K562 (cell line): ENCODE data around the gene KRTAP17-1. TPM values are rescaled to one million over a fixed set of nuclear protein-coding genes. Genes with fewer than 3 reads are reported as not detected.

Experiments used
- ATAC-seq: fragments of 200-7000 bp; cut with Tn5 transposase; 3 replicates; pipeline ENCODE4 v1.9.1; 2020; ENCODE audit warnings: moderate library complexity
- BruUV-seq: library from RNA; stranded (reverse); fragments of 400-500 nt; replicated peaks from 2 replicates; lab custom pipeline; 2021; lab: Mats Ljungman, UMichigan
- CTCF ChIA-PET: fragments of 300-600 bp; formaldehyde crosslinking; extraction: SDS; loops from one replicate; lab custom pipeline; 2021; ENCODE audit warnings: low intra/inter-chr PET ratio; lab: Yijun Ruan, JAX
- POLR2A ChIA-PET: fragments of 300-600, 350-650 bp; sonication (Branson Sonifier 250); formaldehyde crosslinking; extraction: SDS; loops from one replicate; lab custom pipeline; 2021; ENCODE audit warnings: antibody characterized with exemption, inconsistent platforms; lab: Yijun Ruan, JAX
- DNase-seq, 4 experiments: peaks; one replicate each; pipeline versions ENCODE4 v3.0.0 to v3.0.0-alpha.2; 2011 to 2018; ENCODE audit warnings: low spot score in 3 of 4, mixed read lengths in 3 of 4; ENCODE audit errors: extremely low read depth in 1 of 4
- FAIRE-seq: peaks from 2 replicates; lab custom pipeline; 2011; peaks lifted over from hg19 to GRCh38; lab: Jason Lieb, UNC
- H2AFZ ChIP-seq: 2 replicates; pipeline ENCODE4 v1.6.0; 2011; ENCODE audit warnings: low read depth, low read length, control low read depth, inconsistent platforms
- H3K27ac ChIP-seq: fragments of 200-600 bp; 3 replicates; pipeline ENCODE4 v1.8.0; 2011; ENCODE audit warnings: low read depth, mild to moderate bottlenecking, control low read depth, inconsistent platforms, low read length, moderate library complexity, mixed read lengths; ENCODE audit errors: extremely low read depth
- H3K27me3 ChIP-seq, 2 experiments: fragments of 300-600 bp in 1 of 2; 2 replicates in 1 of 2; 3 replicates in 1 of 2; pipeline versions ENCODE4 v1.6.0 to v1.8.0; 2011; ENCODE audit warnings: inconsistent platforms in 2 of 2, low read length in 2 of 2, mild to moderate bottlenecking in 1 of 2, mixed read lengths in 1 of 2, moderate library complexity in 1 of 2; ENCODE audit not compliant: control insufficient read depth in 2 of 2, insufficient read depth in 2 of 2
- H3K36me3 ChIP-seq: fragments of 300-600 bp; 3 replicates; pipeline ENCODE4 v1.8.0; 2011; ENCODE audit warnings: mild to moderate bottlenecking, low read length, inconsistent platforms; ENCODE audit not compliant: control insufficient read depth, insufficient read depth
- H3K4me1 ChIP-seq, 2 experiments: fragments of 200-600 bp in 1 of 2; replicated peaks in 1 of 2; 2 replicates in 1 of 2; 3 replicates in 1 of 2; pipeline versions ENCODE4 v1.5.1 to v1.8.0; 2011; ENCODE audit warnings: inconsistent platforms in 2 of 2, low read length in 2 of 2, mild to moderate bottlenecking in 1 of 2, mixed read lengths in 1 of 2, moderate library complexity in 1 of 2; ENCODE audit not compliant: control insufficient read depth in 2 of 2, insufficient read depth in 2 of 2
- H3K4me2 ChIP-seq: 2 replicates; pipeline ENCODE4 v1.6.1; 2011; ENCODE audit warnings: low read length, control low read depth, inconsistent platforms, mixed read lengths; ENCODE audit not compliant: insufficient read depth
- H3K4me3 ChIP-seq: fragments of 200-600 bp; sonication (generic), shearing (Covaris generic); 2 replicates; pipeline ENCODE4 v1.5.1; 2016; ENCODE audit warnings: control low read depth, inconsistent platforms
- H3K79me2 ChIP-seq: fragments of 200-600 bp; 3 replicates; pipeline ENCODE4 v1.8.0; 2011; ENCODE audit warnings: low read length, inconsistent platforms; ENCODE audit not compliant: control insufficient read depth, insufficient read depth
- H3K9ac ChIP-seq, 2 experiments: 2 replicates each; pipeline versions ENCODE4 v1.6.0 to v1.6.1; 2011; ENCODE audit warnings: low read depth in 2 of 2, low read length in 2 of 2, control low read depth in 1 of 2, inconsistent platforms in 1 of 2, mild to moderate bottlenecking in 1 of 2, mixed read lengths in 1 of 2; ENCODE audit not compliant: insufficient read depth in 1 of 2
- H3K9me1 ChIP-seq: one replicate; pipeline ENCODE4 v1.6.0; 2011; ENCODE audit warnings: inconsistent platforms, mild to moderate bottlenecking, low read length, moderate library complexity; ENCODE audit not compliant: control insufficient read depth, insufficient read depth
- H3K9me3 ChIP-seq: replicated peaks from 2 replicates; pipeline ENCODE4 v1.5.1; 2011; ENCODE audit warnings: low read depth, low read length, inconsistent platforms; ENCODE audit not compliant: control insufficient read depth, insufficient read depth
- H4K20me1 ChIP-seq: replicated peaks from 2 replicates; pipeline ENCODE4 v1.6.1; 2011; ENCODE audit warnings: low read length, inconsistent platforms, mixed read lengths; ENCODE audit not compliant: control insufficient read depth, insufficient read depth
- CBX8 ChIP-seq: fragments of 200-600 bp; sonication (generic); IDR thresholded peaks from 2 replicates; pipeline ENCODE4 v1.6.1; 2012; ENCODE audit warnings: borderline replicate concordance, mixed run types, low read depth, mild to moderate bottlenecking, moderate library complexity, mixed read lengths, low read length, control low read depth, inconsistent platforms; ENCODE audit not compliant: poor library complexity, severe bottlenecking; ENCODE audit errors: extremely low read depth
- FOXP4 ChIP-seq: sonication (generic); formaldehyde crosslinking; IDR thresholded peaks from 2 replicates; pipeline ENCODE4 v1.8.0; 2022; ENCODE audit warnings: mild to moderate bottlenecking, missing genetic modification reagents, borderline replicate concordance
- GMEB1 ChIP-seq: fragments of 250-450 bp; sonication (Bioruptor Pico); IDR thresholded peaks from 2 replicates; pipeline ENCODE4 v1.4.0; 2020; ENCODE audit warnings: mild to moderate bottlenecking
- WGBS: fragments of 100-300 bp; shearing (Covaris generic); methylation state at CpG from one replicate; pipeline ENCODE4 v1.1.6; 2016; ENCODE audit warnings: low coverage, mixed read lengths; ENCODE audit not compliant: insufficient coverage; ENCODE audit errors: missing lambda C conversion rate; 5-methylcytosine and 5-hydroxymethylcytosine counted together
- in situ Hi-C: fragments of 300-500 bp; cut with MboI; formaldehyde crosslinking; loops from 4 replicates; pipeline ENCODE4 v1.15.0; 2018; ENCODE audit warnings: inconsistent platforms, mixed read lengths
- intact Hi-C: fragments of 100-400 bp; cut with micrococcal nuclease; formaldehyde crosslinking; loops from 2 replicates; pipeline ENCODE4 v1.14.2; 2022
- polyA plus RNA-seq, 8 experiments: library from polyadenylated mRNA; depleted of rRNA in 4 of 8; stranded (reverse) in 5 of 8; unstranded in 3 of 8; fragments of >200 nt; fragmentation: Nextera tagmentation in 2 of 8; fragmentation: Illumina TruSeq in 1 of 8; extraction: Ambion mirVana in 2 of 8; extraction: Trizol in 1 of 8; gene quantifications; 2 replicates each; pipeline versions ENCODE4 v1.2.1 to v1.2.3, GENCODE V29; 2011 to 2014; ENCODE audit warnings: inconsistent platforms in 1 of 8, missing spikeins in 1 of 8
- total RNA-seq, 7 experiments: library from RNA; depleted of rRNA in 6 of 7; stranded (reverse); fragments of >200 nt in 6 of 7; fragmentation: Illumina TruSeq in 2 of 7; extraction: Trizol in 2 of 7; gene quantifications; 2 replicates each; pipeline versions ENCODE4 v1.2.1 to v1.2.3, GENCODE V29; 2011 to 2021; ENCODE audit warnings: low replicate concordance in 1 of 7

KRTAP17-1 gene
- total and polyA plus RNA-seq, 9 of the 15 experiments (the other 6 are each of a cell fraction or from before 2014, with no cell fraction given) = not detected

DNA sequence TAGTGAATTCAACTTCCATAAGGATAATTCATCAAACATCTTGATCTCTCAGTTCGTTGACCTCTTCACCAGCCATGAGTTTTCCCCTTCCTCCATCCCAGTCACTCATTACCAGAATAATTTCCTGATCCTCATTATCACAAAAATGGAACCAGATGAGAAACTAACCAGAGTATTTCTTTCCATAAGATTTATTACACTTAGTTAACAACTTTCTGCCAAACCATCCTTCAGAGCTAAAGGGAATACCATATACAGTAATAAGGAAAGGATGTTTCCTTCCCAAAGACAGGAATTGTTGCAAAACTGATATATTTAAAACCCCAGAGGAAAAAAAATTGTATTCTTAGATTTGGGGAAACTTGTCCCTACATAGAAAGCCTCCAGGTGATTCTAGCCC is 21.5 kb downstream of the KRTAP17-1 start:
- H3K4me1 ChIP-seq = no peaks in the 10 kb centered on the region
- no peak for FAIRE-seq
- no peaks in the 10 kb centered on the region for H4K20me1 ChIP-seq
- no peak overlapping the region for H3K27ac ChIP-seq
- CTCF ChIA-PET = no interaction called here
- TF ChIP-seq CBX8 (no peak), FOXP4 (CRISPR knock-in tag) (no peak), GMEB1 (CRISPR knock-in tag) (no peak)
- H3K9me3 ChIP-seq = no peaks in the 10 kb centered on the region
- DNase-seq = no peak
- no peak overlapping the region for H3K4me2 ChIP-seq
- intact Hi-C loops = no loop called here
- H3K36me3 ChIP-seq = no peaks in the 10 kb centered on the region
- no peak overlapping the region for H3K4me3 ChIP-seq
- ATAC-seq = no peak
- no peaks in the 10 kb centered on the region for H3K79me2 ChIP-seq
- POLR2A ChIA-PET = no interaction called here
- no peaks in the 10 kb centered on the region for H3K9me1 ChIP-seq
- no TSS peak for BruUV-seq
- H3K9ac ChIP-seq = no peak overlapping the region
- in situ Hi-C loops = no loop called here
- no peak overlapping the region for H2AFZ ChIP-seq
- H3K27me3 ChIP-seq = peaks cover 3 to 11% of the 10 kb centered on the region in 2 experiments; a peak in 2 of 5 replicates
- 0% methylated on average over 1 of the region's 1 CpG for WGBS
